Measurements from ENCODE around the gene LIFR.

- TF ChIP-seq CTCF (IDR thresholded peaks at IDR 0.05 in 8 of 11, conservative IDR thresholded peaks at IDR 0.05 in 3 of 11) (no peak), POLR2A (IDR thresholded peaks at IDR 0.05) (no peak), POLR2AphosphoS5 (IDR thresholded peaks at IDR 0.05) (no peak)
These were observed 61.7 kb downstream of the LIFR start for GRCh38 chr5:38494763-38495162.
